Mesothelial cell of epicardium (in vitro differentiated cells): ENCODE measurements around the gene BOC. TPM values are rescaled to one million over a fixed set of nuclear protein-coding genes. Genes with fewer than 3 reads are reported as not detected.

Experiments used
- DNase-seq, 2 experiments: peaks; one replicate each; pipeline ENCODE4 v3.0.0; 2021; ENCODE audit warnings: low spot score in 2 of 2; ENCODE audit not compliant: unreplicated experiment in 2 of 2
- H3K27ac Mint-ChIP-seq: 2 replicates; pipeline ENCODE4 v1.8.0; 2021; ENCODE audit warnings: mixed read lengths
- H3K27me3 Mint-ChIP-seq: 2 replicates; pipeline ENCODE4 v1.8.0; 2021; ENCODE audit warnings: low read depth, mixed read lengths
- H3K36me3 Mint-ChIP-seq: 2 replicates; pipeline ENCODE4 v1.8.0; 2021; ENCODE audit warnings: mixed read lengths
- H3K4me1 Mint-ChIP-seq: 2 replicates; pipeline ENCODE4 v1.8.0; 2021; ENCODE audit warnings: mixed read lengths
- H3K4me3 Mint-ChIP-seq: 2 replicates; pipeline ENCODE4 v1.8.0; 2021; ENCODE audit warnings: mild to moderate bottlenecking, moderate library complexity, mixed read lengths
- H3K9me3 Mint-ChIP-seq: 2 replicates; pipeline ENCODE4 v1.8.0; 2021; ENCODE audit warnings: mixed read lengths
- total RNA-seq: library from RNA; stranded (reverse); gene quantifications from 3 replicates; pipeline ENCODE4 v1.2.1, GENCODE V29; 2021
- TF ChIP-seq, protein P1 (sequence below): fragments of 200-600 bp; sonication (generic); IDR thresholded peaks from one replicate; pipeline ENCODE4 v1.5.0; 2021; ENCODE audit warnings: antibody characterized with exemption; ENCODE audit not compliant: unreplicated experiment

Gene BOC
- total RNA-seq, 1 donor from 2014 or later = 85.3 TPM

DNA sequence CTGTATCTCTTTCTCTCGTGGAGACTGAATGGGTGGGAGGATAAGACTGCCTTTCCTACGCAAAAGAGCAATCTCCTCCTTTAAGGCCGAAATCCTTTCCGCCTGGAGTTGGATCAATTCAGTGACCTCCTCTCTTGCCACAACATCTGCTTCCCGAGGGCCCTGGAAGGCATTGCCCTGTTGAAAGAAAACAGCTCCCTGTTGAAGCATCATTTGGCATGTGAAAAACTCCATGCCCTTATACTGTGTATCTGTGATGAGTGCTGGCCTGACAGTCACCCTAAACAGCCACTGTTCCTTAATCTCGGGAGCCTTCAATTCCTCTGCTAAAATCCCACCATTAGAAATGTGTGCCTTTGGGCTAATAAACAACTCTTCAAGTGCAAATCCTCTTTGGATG is 80.2 kb downstream of the BOC start:
- DNase-seq = no peak
- no peak overlapping the region for H3K4me3 Mint-ChIP-seq
- H3K9me3 Mint-ChIP-seq = no peaks in the 10 kb centered on the region
- no peak overlapping the region for H3K27ac Mint-ChIP-seq
- H3K4me1 Mint-ChIP-seq = peaks cover 12% of the 10 kb centered on the region
- TF ChIP-seq, protein P1, sequence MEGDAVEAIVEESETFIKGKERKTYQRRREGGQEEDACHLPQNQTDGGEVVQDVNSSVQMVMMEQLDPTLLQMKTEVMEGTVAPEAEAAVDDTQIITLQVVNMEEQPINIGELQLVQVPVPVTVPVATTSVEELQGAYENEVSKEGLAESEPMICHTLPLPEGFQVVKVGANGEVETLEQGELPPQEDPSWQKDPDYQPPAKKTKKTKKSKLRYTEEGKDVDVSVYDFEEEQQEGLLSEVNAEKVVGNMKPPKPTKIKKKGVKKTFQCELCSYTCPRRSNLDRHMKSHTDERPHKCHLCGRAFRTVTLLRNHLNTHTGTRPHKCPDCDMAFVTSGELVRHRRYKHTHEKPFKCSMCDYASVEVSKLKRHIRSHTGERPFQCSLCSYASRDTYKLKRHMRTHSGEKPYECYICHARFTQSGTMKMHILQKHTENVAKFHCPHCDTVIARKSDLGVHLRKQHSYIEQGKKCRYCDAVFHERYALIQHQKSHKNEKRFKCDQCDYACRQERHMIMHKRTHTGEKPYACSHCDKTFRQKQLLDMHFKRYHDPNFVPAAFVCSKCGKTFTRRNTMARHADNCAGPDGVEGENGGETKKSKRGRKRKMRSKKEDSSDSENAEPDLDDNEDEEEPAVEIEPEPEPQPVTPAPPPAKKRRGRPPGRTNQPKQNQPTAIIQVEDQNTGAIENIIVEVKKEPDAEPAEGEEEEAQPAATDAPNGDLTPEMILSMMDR = no peak
- H3K36me3 Mint-ChIP-seq = peaks cover 11% of the 10 kb centered on the region
- H3K27me3 Mint-ChIP-seq = no peaks in the 10 kb centered on the region

DNA sequence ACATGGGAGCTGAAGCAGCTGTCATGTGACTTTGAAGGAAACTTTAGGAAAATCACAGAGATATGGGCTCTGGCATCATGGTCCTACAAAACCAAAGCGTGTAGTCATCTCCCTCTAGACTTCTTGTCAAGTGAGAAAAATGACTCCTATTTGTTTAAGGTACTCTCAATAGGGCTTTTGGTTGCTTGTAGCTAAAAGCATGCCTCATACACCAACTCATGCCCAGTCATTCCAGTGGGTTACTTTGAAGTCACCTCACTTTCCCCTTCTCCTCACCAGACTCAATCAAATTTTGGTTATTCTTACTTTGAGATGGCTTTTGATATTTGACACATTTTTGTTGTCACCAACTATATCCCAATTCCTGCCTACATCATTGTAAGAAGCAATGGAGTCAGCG is 81.6 kb downstream of the BOC start:
- peaks cover 6% of the 10 kb centered on the region for H3K4me1 Mint-ChIP-seq
- TF ChIP-seq, protein P1 = no peak
- H3K27me3 Mint-ChIP-seq = no peaks in the 10 kb centered on the region
- H3K4me3 Mint-ChIP-seq = no peak overlapping the region
- H3K9me3 Mint-ChIP-seq = no peaks in the 10 kb centered on the region
- DNase-seq = no peak
- H3K27ac Mint-ChIP-seq = no peak overlapping the region
- H3K36me3 Mint-ChIP-seq = peaks cover 6% of the 10 kb centered on the region

DNA sequence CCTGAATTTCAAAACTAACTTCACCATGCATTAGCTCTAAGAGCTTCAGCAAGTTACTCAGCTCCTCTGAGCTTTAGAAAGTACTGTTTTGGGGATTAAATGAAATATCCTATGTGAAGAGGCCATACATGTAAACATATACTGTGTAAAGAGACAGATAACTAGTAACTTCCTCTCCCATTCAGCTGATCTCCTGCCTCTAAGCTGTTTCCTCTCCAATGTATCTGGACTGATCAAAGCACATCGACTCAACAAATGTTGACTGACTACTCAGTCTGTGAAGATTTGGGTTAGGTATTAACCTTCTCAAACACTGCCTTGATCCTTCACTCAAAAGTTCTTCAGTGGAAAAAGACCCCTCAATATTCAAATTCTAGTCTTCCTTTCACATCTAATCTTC is 82.0 kb downstream of the BOC start:
- DNase-seq = no peak
- H3K9me3 Mint-ChIP-seq = no peaks in the 10 kb centered on the region
- TF ChIP-seq, protein P1 = no peak
- H3K36me3 Mint-ChIP-seq = peaks cover 6% of the 10 kb centered on the region
- no peak overlapping the region for H3K27ac Mint-ChIP-seq
- H3K4me3 Mint-ChIP-seq = no peak overlapping the region
- peaks cover 5% of the 10 kb centered on the region for H3K4me1 Mint-ChIP-seq
- no peaks in the 10 kb centered on the region for H3K27me3 Mint-ChIP-seq

DNA sequence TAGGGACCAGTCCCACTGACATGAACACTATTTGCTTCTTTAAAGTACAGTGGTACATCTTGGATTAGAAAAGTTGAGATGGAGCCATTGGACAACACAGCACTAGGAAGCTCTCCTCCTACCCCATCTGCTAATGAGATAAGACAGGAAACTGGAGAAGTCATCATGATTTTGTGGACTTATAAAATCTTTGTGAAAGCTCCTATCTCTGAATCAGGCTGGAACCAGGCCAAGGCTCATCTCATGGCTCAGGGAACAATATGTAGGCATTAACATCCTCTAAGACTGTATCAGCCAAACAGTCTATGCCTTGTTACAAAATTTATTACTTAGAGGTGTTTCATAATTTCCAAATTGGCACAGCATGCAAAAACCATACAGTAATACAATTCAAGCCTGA is 84.1 kb downstream of the BOC start:
- Mint-ChIP-seq H3K4me1 (peaks cover 5% of the 10 kb centered on the region), H3K9me3 (no peaks in the 10 kb centered on the region), H3K27me3 (no peaks in the 10 kb centered on the region), H3K27ac (no peak overlapping the region), H3K36me3 (peaks cover 6% of the 10 kb centered on the region), H3K4me3 (no peak overlapping the region)
- TF ChIP-seq, protein P1 = no peak
- DNase-seq = no peak

DNA sequence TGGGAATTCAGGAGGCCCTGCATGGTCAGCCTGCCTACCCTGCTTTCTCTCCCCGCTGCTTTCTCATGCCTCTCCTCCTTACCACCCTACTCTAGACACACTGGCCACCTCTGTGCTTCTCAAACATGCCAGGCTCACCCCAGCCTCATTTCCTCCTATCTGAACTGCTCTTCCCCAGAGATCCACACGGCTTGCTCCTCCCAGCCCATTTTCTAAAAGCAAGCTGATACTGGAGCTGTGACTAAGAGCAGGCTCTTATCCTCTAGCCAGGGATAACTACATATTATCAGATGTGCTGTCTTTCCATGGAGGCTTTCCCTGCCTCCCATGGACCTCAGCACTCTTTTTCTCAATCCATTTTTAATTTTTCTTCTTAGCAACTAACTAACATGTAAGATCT is 85.9 kb downstream of the BOC start:
- Mint-ChIP-seq H3K4me1 (no peaks in the 10 kb centered on the region), H3K27me3 (no peaks in the 10 kb centered on the region), H3K36me3 (peaks cover 6% of the 10 kb centered on the region), H3K9me3 (peaks cover 4% of the 10 kb centered on the region), H3K27ac (peak overlapping the region; percentile 1), H3K4me3 (no peak overlapping the region)
- TF ChIP-seq, protein P1 = no peak
- DNase-seq = no peak

DNA sequence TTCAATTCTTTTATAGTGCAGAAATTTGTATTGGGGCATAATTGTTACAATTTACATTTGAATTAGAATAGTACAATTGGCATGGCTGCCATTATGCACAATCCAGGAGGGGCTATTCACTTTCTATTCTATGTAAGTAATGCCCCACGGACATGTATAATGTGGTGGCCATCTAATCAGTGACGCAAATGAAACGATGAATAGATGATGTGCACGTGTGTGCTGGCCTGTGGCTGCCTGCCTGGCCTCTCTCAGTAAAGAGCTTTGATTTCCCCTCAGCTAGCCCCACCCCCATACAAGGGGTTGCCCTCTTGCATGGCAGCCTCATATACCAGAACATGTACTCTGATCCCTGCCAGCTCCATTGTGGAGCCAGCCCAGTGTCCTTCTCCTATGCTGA is 86.5 kb downstream of the BOC start:
- H3K27me3 Mint-ChIP-seq = no peaks in the 10 kb centered on the region
- H3K9me3 Mint-ChIP-seq = peaks cover 4% of the 10 kb centered on the region
- no peak overlapping the region for H3K4me3 Mint-ChIP-seq
- H3K27ac Mint-ChIP-seq = no peak overlapping the region
- no peaks in the 10 kb centered on the region for H3K4me1 Mint-ChIP-seq
- TF ChIP-seq, protein P1 = no peak
- DNase-seq = no peak
- peaks cover 6% of the 10 kb centered on the region for H3K36me3 Mint-ChIP-seq
